Measurements from ENCODE around the gene PHPT1.
A peak's percentile ranks its signal among the peaks of the same experiment; 100 is the strongest.
"Not testable (repeated sequence)": the region's sequence is repeated elsewhere in the genome, so short reads cannot be mapped to it uniquely, and the experiment has no call there.

The PHPT1 gene

GRCh38 chr9:136861874-136862457 is 12.8 kb downstream of the PHPT1 start:
- no peak for DNase-seq

- DNase-seq: no peak
These were observed 13.8 kb downstream of the PHPT1 start for GRCh38 chr9:136862849-136863622.

- DNase-seq: no peak
These were observed 14.5 kb downstream of the PHPT1 start for GRCh38 chr9:136863623-136864273.

- no peak for DNase-seq
These were observed 16.0 kb downstream of the PHPT1 start for GRCh38 chr9:136865041-136865767.

GRCh38 chr9:136865768-136866103 is 16.5 kb downstream of the PHPT1 start:
- DNase-seq: no peak

- not testable (repeated sequence) for DNase-seq
These were observed 17.8 kb downstream of the PHPT1 start for GRCh38 chr9:136866898-136867421.

- no peak for DNase-seq
These were observed 18.3 kb downstream of the PHPT1 start for GRCh38 chr9:136867480-136867879.

- no peak for DNase-seq
These were observed 18.7 kb downstream of the PHPT1 start for GRCh38 chr9:136867917-136868316.

GRCh38 chr9:136868644-136869043 is 19.4 kb downstream of the PHPT1 start:
- DNase-seq: no peak

GRCh38 chr9:136869611-136870010 is 20.4 kb downstream of the PHPT1 start:
- not testable (repeated sequence) for DNase-seq

GRCh38 chr9:136875155-136875554 is 25.9 kb downstream of the PHPT1 start:
- DNase-seq: no peak

- DNase-seq: no peak
These were observed 27.3 kb downstream of the PHPT1 start for GRCh38 chr9:136876476-136876875.

GRCh38 chr9:136880651-136881050 is 31.4 kb downstream of the PHPT1 start:
- DNase-seq: no peak

- DNase-seq: peak; percentile 65
These were observed 32.5 kb downstream of the PHPT1 start for GRCh38 chr9:136881691-136882108.

GRCh38 chr9:136882109-136882946 is 33.1 kb downstream of the PHPT1 start:
- DNase-seq: peak; percentile 91

GRCh38 chr9:136882947-136883283 is 33.7 kb downstream of the PHPT1 start:
- DNase-seq: not testable (repeated sequence)

- not testable (repeated sequence) for DNase-seq
These were observed 34.5 kb downstream of the PHPT1 start for GRCh38 chr9:136883670-136884069.

GRCh38 chr9:136885950-136886578 is 36.9 kb downstream of the PHPT1 start, which contains the start of gene TRAF2:
Gene TRAF2 (plus strand): TSS chr9:136886516. CDS start chr9:136898741, 12,225 bp downstream.
- DNase-seq: peak; percentile 98

GRCh38 chr9:136886610-136887597 is 37.7 kb downstream of the PHPT1 start:
- peak; percentile 43 for DNase-seq

- no peak for DNase-seq
These were observed 39.2 kb downstream of the PHPT1 start for GRCh38 chr9:136888454-136888853.

All from stimulated activated CD4-positive, alpha-beta T cell treated with anti-CD3 and anti-CD28 coated beads, Interleukin-4, amount 100 ng/mL, for 1 hour (primary cell).